ENCODE measurements around the gene SORCS3.
"Not testable (repeated sequence)": the region's sequence is repeated elsewhere in the genome, so short reads cannot be mapped to it uniquely, and the experiment has no call there.

SORCS3 gene

DNA sequence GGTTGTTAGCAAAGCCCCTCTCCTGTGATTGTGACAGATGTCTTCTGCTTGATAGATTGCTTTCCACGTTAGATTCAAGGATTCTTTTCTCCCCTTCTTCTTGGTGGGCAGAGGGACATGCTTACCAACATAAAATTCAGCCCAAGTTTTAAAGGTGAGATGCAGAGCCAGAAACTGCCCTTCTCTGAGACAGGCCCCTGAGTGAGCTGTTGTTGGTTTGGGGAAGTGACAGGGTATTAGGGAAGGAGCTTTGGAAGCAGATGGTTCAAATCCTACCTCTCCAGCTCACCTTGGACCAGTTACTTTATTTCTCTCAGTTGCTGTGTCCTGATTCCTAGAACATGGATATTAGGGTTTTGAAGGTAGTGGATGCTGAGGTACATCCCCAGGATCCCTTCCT lies 53.0 kb downstream of the SORCS3 start:
- DNase-seq = no peak

DNA sequence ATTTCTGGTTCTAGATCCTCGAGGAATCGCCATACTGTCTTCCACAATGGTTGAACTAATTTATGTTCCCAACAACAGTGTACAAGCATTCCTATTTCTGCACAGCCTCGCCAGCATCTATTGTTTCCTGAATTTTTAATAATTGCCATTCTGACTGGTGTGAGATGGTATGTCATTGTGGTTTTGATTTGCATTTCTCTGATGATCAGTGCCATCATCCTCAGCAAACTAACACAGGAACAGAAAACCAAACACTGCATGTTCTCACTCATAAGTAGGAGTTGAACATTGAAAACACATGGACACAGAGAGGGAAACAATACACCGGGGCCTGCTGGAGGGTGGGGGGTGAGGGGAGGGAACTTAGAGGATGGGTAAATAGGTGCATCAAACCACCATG lies 62.2 kb downstream of the SORCS3 start:
- DNase-seq = not testable (repeated sequence)

DNA sequence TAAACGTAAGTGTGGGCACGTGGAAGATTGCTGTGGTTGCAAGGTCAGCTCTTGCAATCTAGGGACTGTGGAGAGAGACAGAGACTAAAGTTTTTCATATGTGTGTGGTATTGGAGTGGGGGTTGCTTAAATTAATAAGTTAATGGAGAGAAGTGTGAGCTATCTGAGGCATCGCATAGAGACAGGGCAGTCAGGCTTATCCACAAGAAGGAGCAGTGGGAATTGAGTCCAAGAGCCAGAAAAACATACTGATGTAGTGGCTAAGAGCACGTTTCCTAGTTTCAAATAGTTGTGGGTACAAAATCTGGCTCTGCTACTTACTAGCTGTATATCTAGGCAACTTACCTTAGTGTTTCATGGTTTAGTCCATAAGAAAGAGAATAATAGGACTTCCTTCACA lies 65.8 kb downstream of the SORCS3 start:
- no peak for DNase-seq

DNA sequence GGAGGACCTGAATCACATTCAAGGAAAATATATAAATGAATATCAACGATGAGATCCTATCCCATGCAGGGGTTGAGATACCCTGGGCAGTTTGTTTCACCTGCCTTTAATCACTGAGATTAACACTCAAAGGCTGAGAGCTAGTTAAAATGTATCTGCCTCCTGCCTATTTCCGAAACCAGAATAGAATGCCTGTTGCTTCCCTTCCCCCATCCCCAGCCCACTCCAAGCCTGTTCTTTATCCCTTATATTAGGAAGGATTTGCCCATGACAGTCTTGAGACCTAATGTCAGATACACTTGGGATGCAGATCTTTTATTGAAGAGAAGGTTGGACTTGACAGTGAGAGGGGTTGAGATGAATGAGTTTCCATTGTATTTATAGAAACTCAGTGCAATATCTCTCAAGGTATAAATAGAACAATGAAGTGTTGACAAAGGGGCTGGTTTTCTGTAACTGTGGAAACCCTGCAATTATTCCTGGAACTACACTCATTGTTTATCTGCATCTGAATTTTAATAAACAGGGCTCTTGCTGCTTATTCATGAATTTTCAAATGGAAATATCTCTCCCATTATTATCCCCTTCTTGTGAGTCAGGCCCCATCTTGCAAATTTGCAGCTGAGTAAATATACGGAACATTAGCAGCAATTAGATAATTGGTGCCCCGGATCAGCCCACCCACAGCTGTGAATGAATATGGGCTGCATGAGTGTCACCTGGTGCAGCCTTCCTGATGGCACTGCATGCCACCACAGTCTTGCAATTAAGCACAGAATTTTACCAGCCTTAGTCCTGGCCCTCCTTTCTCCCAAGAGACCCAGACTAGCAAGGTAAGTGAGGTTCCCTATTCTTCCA lies 66.7 kb downstream of the SORCS3 start:
- no peak for DNase-seq

DNA sequence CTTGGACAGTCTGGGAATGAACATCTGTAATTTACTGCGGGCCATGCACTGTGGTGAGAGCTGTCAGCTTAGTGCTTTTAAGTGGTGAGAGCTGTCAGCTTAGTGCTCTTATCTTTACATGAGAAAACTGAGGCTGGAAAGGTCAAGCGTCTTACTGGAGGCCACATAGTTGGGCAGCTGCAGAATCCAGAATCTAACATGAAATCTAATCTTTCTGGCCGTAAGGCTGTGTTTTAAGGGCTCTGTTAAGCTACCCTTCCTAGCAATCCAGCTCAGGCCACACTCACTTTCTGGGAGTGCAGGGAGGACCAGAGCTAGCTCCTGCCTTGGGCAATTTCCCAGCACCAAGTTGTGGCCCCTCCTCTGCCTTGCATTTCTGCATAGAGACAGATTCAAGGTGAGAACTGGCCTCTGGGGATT lies 70.2 kb downstream of the SORCS3 start:
- no peak for DNase-seq

DNA sequence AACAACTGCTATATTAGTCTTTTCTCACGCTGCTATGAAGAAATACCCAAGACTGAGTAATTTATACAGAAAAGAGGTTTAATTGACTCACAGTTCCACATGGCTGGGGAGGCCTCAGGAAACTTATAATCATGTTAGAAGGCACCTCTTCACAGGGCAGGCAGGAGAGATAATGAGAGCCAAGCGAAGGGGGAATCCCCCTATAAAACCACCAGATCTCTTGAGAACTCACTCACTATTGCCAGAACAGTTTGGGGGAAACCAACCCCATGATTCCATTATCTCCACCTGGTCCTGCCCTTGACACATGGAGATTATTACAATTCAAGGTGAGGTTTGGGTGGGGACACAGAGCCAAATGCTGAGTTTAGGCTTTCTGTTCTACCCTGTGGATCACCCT lies 89.5 kb downstream of the SORCS3 start:
- not testable (repeated sequence) for DNase-seq

GRCh38 chr10:104731192-104731591 lies 90.1 kb downstream of the SORCS3 start:
- DNase-seq = no peak

DNA sequence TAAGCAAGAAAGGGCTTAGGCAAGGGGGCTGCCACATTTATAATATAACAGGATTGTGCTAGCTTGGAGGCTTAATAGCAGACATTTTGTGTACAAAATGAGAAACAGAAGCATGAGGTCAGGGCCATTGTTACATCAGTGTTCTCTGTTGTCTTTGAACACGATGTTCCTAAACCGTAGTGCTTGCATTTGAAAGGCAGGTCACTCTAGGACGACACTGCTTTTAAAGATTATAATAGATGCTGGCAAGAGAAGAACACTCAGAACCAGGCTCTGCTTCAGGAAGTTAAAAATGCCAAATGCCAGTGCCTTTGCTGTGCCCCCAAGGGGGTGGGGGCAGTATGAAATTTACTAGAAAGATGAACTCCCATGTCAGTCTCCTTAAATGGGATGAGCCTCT lies 91.1 kb downstream of the SORCS3 start:
- no peak for DNase-seq

DNA sequence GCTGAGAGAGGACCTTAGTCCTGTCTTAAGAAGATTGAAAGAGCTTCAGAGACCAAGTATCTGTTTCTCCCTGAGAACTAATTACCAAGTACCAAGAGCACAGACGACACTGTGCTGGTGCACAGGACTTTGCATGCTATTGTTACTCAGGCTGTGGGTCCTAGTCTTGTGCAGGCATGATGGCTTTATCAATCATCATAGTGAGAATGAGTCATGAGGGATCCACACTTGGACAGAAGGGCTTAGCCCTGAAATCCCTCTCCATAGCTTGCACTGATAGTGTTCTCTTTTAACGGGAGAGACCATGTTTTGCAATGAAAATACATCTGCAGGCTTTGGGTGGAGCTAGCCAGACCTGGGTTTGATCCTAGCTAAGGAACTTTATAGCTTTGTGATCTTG lies 93.3 kb downstream of the SORCS3 start:
- DNase-seq = no peak

DNA sequence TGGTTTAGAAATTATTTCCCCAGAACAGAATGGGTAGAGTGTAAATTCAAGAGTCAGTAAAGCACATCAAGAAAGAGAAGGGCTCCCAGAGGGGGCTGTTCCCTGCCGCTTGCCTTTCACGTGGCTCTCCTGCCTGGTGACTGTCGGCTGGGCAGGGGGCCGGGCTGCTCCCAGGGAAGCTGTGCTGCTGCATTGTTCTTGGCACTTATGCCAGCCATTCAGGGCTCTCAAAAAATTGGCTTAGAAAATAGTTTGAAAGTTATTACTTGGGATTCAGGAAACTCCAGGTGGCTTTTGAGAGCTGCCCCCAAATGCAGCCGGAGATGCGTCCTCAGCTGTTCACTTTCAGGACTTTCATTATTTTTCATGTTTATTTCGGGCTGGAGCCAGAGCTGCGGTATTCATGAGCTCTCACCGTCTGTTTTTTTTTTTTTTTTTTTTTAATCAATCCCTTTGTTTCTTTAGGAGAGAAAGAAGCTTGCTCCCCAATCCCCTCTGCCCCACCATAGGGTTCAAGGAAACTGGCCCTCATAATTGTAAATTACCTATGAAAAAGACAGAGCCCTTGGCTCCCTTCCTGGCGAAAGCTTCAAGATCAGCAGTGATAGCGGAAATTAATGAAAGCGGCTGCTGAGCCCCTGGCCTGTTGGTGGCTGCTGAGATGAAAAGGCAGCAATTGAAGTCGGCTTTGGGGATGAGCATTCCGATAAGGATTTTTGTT lies 94.1 kb downstream of the SORCS3 start:
- DNase-seq = no peak

- DNase-seq = no peak
Observed at GRCh38 chr10:104735757-104736391, 94.8 kb downstream of the SORCS3 start.

DNA sequence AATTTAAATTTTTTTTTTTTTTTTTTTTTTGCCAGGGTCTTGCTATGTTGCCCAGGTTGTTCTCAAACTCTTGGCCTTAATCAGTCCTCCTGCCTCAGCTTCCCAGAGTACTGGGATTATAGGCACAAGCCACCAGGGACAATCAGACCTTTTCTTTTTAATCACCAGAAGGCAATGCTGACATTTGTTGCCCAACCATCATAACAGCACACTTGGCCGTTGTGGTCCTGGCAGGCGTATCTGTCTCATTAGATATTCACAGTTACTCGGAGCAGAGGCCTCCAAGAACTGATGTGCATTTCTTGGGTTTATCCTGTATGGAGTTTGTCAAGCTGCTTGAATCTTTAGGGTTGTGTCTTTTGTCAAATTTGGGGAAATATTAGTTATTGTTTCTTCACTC lies 100.0 kb downstream of the SORCS3 start:
- DNase-seq = no peak

GRCh38 chr10:104744052-104744451 lies 103.0 kb downstream of the SORCS3 start:
- no peak for DNase-seq

DNA sequence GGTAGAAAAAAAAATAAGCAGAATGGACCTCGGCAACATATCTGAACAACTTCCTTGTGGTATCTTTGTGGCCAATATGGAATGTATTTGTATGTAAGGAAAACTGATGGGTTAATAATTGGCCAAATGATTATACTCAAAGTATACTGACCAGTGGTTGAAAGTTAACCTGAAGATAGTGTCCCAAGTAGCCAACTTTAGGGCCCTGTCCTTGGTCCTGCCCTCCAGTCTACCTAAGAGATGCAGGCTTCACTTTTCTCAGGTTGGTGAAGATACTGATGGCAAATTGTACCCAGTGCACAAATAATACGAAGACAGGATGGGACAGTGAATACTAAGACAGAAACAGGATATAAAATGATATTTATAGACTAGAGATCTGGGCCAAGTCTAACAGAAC lies 109.2 kb downstream of the SORCS3 start:
- no peak for DNase-seq

DNA sequence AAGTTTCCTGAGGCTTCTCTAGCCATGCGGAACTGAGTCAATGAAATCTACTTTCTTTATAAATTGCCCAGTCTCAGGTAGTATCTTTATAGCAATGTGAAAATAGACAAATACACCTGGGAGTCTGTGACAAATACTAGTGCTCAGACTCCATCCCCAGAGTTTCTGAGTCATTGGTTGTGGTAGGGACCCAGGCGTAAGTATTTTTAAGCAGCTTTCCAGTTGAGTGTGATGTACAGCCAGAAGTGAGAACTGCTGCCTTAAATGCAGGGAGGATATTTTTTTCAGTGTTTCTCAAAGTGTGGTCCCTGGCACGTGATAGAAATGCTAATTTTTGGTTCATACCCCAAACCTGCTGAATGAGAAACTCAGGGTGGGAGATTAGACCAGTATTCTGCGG lies 121.7 kb downstream of the SORCS3 start:
- no peak for DNase-seq

- DNase-seq = no peak
Observed at GRCh38 chr10:104766341-104766740, 125.3 kb downstream of the SORCS3 start.

- no peak for DNase-seq
Observed at GRCh38 chr10:104767282-104767681, 126.2 kb downstream of the SORCS3 start.

- DNase-seq = no peak
Observed at GRCh38 chr10:104767745-104768144, 126.7 kb downstream of the SORCS3 start.

DNA sequence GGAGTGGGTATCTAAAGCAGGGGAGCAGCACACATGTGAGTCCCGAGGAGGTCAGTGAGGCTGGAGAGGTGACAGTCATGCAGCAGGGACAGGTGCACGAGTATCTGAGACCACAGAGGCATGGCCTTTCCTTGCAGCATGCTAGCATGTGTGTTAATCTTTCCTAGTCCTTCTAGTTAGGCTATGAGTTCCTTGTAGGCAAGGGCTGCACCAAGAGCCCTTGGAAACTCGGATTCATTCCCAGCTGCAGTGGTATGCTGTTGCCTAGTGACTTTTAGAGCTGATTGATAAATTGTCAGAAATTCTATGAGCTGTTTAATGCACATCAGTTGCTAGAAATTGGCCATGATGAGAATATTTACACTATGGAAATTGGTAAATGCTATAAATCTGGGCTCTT lies 132.0 kb downstream of the SORCS3 start:
- DNase-seq = no peak

- DNase-seq = no peak
Observed at GRCh38 chr10:104774234-104774633, 133.1 kb downstream of the SORCS3 start.

DNA sequence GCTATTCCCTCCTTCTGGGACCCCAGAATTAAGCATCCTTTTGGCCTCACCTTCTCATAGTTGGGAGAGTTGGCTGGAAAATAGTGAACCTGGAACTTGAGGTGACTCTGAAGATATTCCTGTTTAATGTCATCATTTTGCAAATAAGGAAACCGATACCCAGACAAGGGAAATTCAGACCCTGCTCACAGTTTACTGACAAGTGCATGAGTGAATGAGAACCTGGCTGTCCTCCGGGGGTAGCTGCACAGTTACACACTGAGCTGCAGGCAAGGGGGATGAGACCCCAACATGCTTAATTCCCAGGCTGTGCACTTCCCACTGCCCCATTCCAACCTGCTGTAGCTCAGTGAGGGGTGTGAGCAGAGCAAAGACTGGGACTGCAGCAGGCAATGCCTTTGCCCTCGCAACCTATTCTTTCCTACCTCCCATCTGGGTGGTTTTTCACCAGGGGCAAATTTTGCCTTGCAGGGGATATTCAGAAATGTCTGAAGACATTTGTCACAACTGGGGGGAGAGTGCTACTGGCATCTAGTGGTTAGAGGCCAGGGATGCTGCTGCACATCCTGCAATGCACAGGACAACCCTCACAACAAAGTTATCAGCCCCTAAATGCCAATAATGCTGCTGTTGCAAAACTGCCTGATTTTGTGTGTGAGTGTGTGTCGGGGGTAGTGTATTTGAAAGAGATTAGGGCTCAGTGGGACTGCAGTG lies 136.2 kb downstream of the SORCS3 start:
- no peak for DNase-seq

DNA sequence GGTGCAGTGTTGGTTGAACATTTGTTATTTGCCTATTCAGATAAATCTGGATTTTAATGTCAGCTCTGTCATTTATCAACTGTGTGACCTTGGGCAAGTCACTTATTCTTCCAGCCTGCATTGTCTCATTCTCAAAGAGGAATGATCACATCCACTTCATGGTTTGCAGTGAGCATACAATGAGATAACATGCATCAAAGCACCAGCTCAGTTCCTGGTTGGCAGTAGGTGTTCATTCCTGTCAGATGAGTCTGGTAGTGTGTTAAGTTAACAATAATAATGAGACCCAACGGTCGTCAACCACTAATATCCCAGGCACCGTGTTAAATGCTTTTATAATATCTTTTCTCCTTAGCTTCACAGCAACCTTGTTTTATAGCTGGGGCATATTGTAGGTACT lies 137.3 kb downstream of the SORCS3 start:
- no peak for DNase-seq

DNA sequence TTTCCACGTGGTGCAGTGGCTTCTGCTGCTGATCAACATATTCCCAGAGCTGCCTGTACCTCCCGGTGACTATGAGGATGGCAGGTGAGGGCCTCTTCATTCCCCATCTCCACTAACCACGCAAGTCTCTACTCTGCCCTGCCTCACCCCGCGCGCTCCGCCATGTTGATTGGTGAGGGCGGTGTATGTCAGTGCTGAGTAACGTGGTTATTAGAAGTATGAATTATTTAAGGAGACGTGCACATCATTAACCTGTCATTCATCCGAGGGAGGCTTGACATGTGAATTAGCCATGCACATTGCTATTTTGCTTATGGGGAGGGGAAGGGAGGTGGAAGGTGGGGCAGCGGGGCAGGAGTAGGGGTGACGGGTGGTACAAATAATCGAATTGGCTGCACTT lies 138.6 kb downstream of the SORCS3 start:
- no peak for DNase-seq
